Calu3 (cell line): ENCODE results near the gene KRT78. TPM values are rescaled to one million over a fixed set of nuclear protein-coding genes. Genes with fewer than 3 reads are reported as not detected.

ENCODE experiments used
- BruUV-seq: library from RNA; stranded (reverse); fragments of 400-500 nt; replicated peaks from 2 replicates; lab custom pipeline; 2021; lab: Mats Ljungman, UMichigan
- CTCF ChIA-PET: fragments of 300-600 bp; sonication (Branson Sonifier 250); formaldehyde crosslinking; loops from one replicate; lab custom pipeline; 2022; ENCODE audit warnings: antibody characterized with exemption; lab: Charles Lee
- DNase-seq: peaks from one replicate; pipeline ENCODE4 v3.0.0; 2022
- H3K27ac Mint-ChIP-seq: one replicate; pipeline ENCODE4 v1.8.0; 2022; ENCODE audit warnings: mixed read lengths; ENCODE audit not compliant: unreplicated experiment
- H3K27me3 Mint-ChIP-seq: one replicate; pipeline ENCODE4 v1.8.0; 2022; ENCODE audit warnings: mixed read lengths; ENCODE audit not compliant: unreplicated experiment
- H3K36me3 Mint-ChIP-seq: one replicate; pipeline ENCODE4 v1.8.0; 2022; ENCODE audit warnings: mild to moderate bottlenecking, moderate library complexity, mixed read lengths; ENCODE audit not compliant: insufficient read depth, unreplicated experiment
- H3K4me1 Mint-ChIP-seq: one replicate; pipeline ENCODE4 v1.8.0; 2022; ENCODE audit warnings: mild to moderate bottlenecking, low read depth, mixed read lengths; ENCODE audit not compliant: unreplicated experiment
- H3K4me3 Mint-ChIP-seq: one replicate; pipeline ENCODE4 v1.8.0; 2022; ENCODE audit warnings: mild to moderate bottlenecking, low read depth, moderate library complexity, mixed read lengths; ENCODE audit not compliant: unreplicated experiment
- H3K9me3 Mint-ChIP-seq: one replicate; pipeline ENCODE4 v1.8.0; 2022; ENCODE audit warnings: low read depth, mixed read lengths; ENCODE audit not compliant: unreplicated experiment
- intact Hi-C: fragments of 100-400 bp; cut with micrococcal nuclease; formaldehyde crosslinking; loops from one replicate; pipeline ENCODE4 v1.10.0; 2022; ENCODE audit not compliant: unreplicated experiment
- total RNA-seq: library from RNA; stranded (reverse); gene quantifications from 2 replicates; pipeline ENCODE4 v1.2.3, GENCODE V29; 2022
- TF ChIP-seq, protein P1 (sequence below): fragments of 200-600 bp; IDR thresholded peaks from one replicate; pipeline ENCODE4 v1.8.0; 2022; ENCODE audit warnings: antibody characterized with exemption; ENCODE audit not compliant: unreplicated experiment

Gene KRT78
- total RNA-seq, 1 experiment from 2014 or later, result 0.59 TPM

DNA sequence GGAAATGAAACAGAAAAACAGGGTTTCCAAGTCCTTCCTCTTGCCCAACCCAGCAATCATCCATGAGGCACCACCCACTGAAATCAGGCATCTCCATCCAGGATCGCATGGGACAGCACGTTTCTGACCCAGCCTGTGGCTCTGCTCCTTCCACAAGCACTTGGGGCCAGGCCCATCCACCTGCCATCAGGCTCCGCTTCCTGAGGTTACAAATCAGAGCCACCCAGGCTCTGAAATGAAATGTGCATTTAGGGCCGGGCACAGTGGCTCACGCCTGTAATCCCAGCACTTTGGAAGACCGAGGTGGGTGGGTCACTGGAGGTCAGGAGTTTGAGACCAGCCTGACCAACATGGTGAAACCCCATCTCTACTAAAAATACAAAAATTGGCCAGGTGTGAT lies 717 bp upstream of the KRT78 start:
- peaks cover 20% of the 10 kb centered on the region for H3K27me3 Mint-ChIP-seq
- no peak overlapping the region for H3K4me3 Mint-ChIP-seq
- intact Hi-C loops, result no loop called here
- no peak overlapping the region for H3K27ac Mint-ChIP-seq
- CTCF ChIA-PET, result no interaction called here
- TF ChIP-seq, protein P1, sequence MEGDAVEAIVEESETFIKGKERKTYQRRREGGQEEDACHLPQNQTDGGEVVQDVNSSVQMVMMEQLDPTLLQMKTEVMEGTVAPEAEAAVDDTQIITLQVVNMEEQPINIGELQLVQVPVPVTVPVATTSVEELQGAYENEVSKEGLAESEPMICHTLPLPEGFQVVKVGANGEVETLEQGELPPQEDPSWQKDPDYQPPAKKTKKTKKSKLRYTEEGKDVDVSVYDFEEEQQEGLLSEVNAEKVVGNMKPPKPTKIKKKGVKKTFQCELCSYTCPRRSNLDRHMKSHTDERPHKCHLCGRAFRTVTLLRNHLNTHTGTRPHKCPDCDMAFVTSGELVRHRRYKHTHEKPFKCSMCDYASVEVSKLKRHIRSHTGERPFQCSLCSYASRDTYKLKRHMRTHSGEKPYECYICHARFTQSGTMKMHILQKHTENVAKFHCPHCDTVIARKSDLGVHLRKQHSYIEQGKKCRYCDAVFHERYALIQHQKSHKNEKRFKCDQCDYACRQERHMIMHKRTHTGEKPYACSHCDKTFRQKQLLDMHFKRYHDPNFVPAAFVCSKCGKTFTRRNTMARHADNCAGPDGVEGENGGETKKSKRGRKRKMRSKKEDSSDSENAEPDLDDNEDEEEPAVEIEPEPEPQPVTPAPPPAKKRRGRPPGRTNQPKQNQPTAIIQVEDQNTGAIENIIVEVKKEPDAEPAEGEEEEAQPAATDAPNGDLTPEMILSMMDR, result no peak
- H3K4me1 Mint-ChIP-seq, result peaks cover 14% of the 10 kb centered on the region
- no TSS peak for BruUV-seq
- no peaks in the 10 kb centered on the region for H3K9me3 Mint-ChIP-seq
- no peak for DNase-seq
- H3K36me3 Mint-ChIP-seq, result peaks cover 5% of the 10 kb centered on the region

DNA sequence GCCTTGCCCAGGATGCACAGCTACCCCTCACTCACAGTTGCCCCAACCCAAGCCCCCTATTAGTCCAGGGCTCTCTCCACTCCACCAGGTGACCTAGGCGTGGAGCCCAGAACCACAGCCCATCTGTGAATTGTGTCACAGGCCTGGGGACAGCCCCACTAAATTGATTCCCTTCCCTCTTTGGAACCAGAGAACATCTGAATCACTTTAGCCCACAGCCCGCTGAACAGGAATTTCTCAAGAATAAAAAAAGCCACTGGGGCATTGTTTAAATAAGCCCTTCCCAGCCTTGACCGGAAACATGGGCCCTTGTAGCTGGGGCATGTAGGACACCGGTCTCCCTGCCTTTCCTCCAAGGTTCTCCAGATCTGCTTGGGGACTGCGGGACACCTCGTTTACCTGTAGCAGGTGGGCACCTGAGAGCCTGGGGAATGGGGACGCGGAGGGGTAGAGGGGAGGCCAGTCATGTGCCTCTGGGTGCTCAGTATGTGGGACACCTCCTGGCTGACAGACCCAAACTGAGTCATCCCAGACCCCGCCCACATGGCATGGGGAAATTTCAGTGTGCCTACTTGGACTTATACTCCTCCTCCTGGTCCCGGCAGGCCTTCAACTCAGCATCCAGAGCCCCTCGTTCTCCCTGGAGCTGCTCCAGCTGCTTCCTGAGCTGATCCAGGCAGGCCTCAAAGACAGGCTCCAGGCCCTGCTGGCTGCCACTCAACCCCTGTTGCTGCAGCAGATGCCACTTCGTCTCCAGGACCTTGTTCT lies 1.3 kb downstream of the KRT78 start:
- DNase-seq, result peak; percentile 78
- Mint-ChIP-seq H3K9me3 (no peaks in the 10 kb centered on the region), H3K36me3 (peaks cover 5% of the 10 kb centered on the region), H3K27ac (peak overlapping the region; percentile 39), H3K27me3 (no peaks in the 10 kb centered on the region), H3K4me1 (peaks cover 14% of the 10 kb centered on the region), H3K4me3 (no peak overlapping the region)
- BruUV-seq, result no TSS peak
- CTCF ChIA-PET, result no interaction called here
- TF ChIP-seq, protein P1, result no peak
- intact Hi-C loops, result no loop called here

- TF ChIP-seq, protein P1, result no peak
- DNase-seq, result no peak
- Mint-ChIP-seq H3K36me3 (peaks cover 5% of the 10 kb centered on the region), H3K4me1 (peaks cover 14% of the 10 kb centered on the region), H3K4me3 (no peak overlapping the region), H3K9me3 (no peaks in the 10 kb centered on the region), H3K27me3 (no peaks in the 10 kb centered on the region), H3K27ac (no peak overlapping the region)
- CTCF ChIA-PET, result no interaction called here
- BruUV-seq, result no TSS peak
- intact Hi-C loops, result no loop called here
These were observed 2.3 kb downstream of the KRT78 start for GRCh38 chr12:52846356-52846970.

- Mint-ChIP-seq H3K36me3 (peaks cover 5% of the 10 kb centered on the region), H3K9me3 (no peaks in the 10 kb centered on the region), H3K4me3 (no peak overlapping the region), H3K27me3 (no peaks in the 10 kb centered on the region), H3K27ac (no peak overlapping the region), H3K4me1 (peaks cover 14% of the 10 kb centered on the region)
- TF ChIP-seq, protein P1, result no peak
- no TSS peak for BruUV-seq
- DNase-seq, result no peak
- intact Hi-C loops, result no loop called here
- CTCF ChIA-PET, result interaction anchor here (0.6 kb wide), 1 partner anchor 693 kb away, joined by 4 read pairs; no protein-coding TSS in a partner anchor
These were observed 2.8 kb downstream of the KRT78 start for GRCh38 chr12:52845946-52846345.
